Thyroid gland (tissue), 4 donors: Measurements from ENCODE around the gene COL20A1. TPM values are rescaled to one million over a fixed set of nuclear protein-coding genes. Genes with fewer than 3 reads are reported as not detected.

Experiments used
- DNase-seq, 2 donors: peaks; one replicate each; pipeline ENCODE4 v3.0.0-alpha.2; 2019
- H3K27ac ChIP-seq, 3 donors: fragments of 200-600 bp; sonication (generic); 1 replicate in 2 of 3; 2 replicates in 1 of 3; pipeline ENCODE4 v1.5.1; 2016 to 2019; ENCODE audit warnings: mild to moderate bottlenecking in 1 of 3, moderate library complexity in 1 of 3
- H3K27me3 ChIP-seq: fragments of 200-600 bp; sonication (generic); one replicate; pipeline ENCODE4 v1.5.1; 2019
- H3K36me3 ChIP-seq, 2 donors: fragments of 200-600 bp; sonication (generic); one replicate each; pipeline ENCODE4 v1.5.1; 2016 to 2019
- H3K4me1 ChIP-seq, 2 donors: fragments of 200-600 bp; sonication (generic); one replicate each; pipeline ENCODE4 v1.5.1; 2017 to 2019
- H3K4me3 ChIP-seq, 3 donors: fragments of 200-600 bp; sonication (generic); replicated peaks in 1 of 3; 1 replicate in 2 of 3; 2 replicates in 1 of 3; pipeline ENCODE4 v1.5.1; 2016; ENCODE audit warnings: mild to moderate bottlenecking in 1 of 3
- H3K9me3 ChIP-seq: fragments of 200-600 bp; sonication (generic); one replicate; pipeline ENCODE4 v1.5.1; 2017
- CTCF ChIP-seq, 6 experiments: fragments of 200-600 bp in 3 of 6; fragments of 450-650 bp in 3 of 6; sonication (generic) in 3 of 6; IDR thresholded peaks; one replicate each; pipeline ENCODE4 v1.5.1; 2016 to 2019; ENCODE audit warnings: antibody characterized with exemption in 6 of 6, mild to moderate bottlenecking in 2 of 6, inconsistent platforms in 1 of 6, moderate library complexity in 1 of 6
- POLR2A ChIP-seq, 2 donors: fragments of 450-650 bp; IDR thresholded peaks; one replicate each; pipeline ENCODE4 v1.6.1; 2017; ENCODE audit warnings: antibody characterized with exemption in 2 of 2, mild to moderate bottlenecking in 2 of 2, moderate library complexity in 1 of 2
- WGBS, 2 donors: methylation state at CpG; one replicate each; pipeline ENCODE4 v1.1.5; 2017; 5-methylcytosine and 5-hydroxymethylcytosine counted together
- intact Hi-C: fragments of 100-400 bp; cut with DNase I; formaldehyde crosslinking; loops from one replicate; pipeline ENCODE4 v1.15.1; 2023
- total RNA-seq, 4 donors: library from RNA; depleted of rRNA; stranded (reverse); fragments of >200 nt; gene quantifications; one replicate each; pipeline ENCODE4 v1.2.3, GENCODE V29; 2016

COL20A1 gene
- total RNA-seq, 4 donors from 2014 or later = 0.13 TPM; not detected in 3

GRCh38 chr20:63375438-63375837, 82.5 kb downstream of the COL20A1 start:
- DNase-seq = no peak
- WGBS, 2 donors = 71 to 82% methylated on average over 3 of the region's 3 CpGs
- Histone ChIP-seq H3K27ac (no peak overlapping the region), H3K4me3 (no peak overlapping the region), H3K36me3 (no peaks in the 10 kb centered on the region), H3K4me1 (no peaks in the 10 kb centered on the region), H3K9me3 (no peaks in the 10 kb centered on the region), H3K27me3 (no peaks in the 10 kb centered on the region)
- TF ChIP-seq POLR2A (IDR thresholded peaks at IDR 0.05) (no peak), CTCF (IDR thresholded peaks at IDR 0.05) (no peak)
- intact Hi-C loops = no loop called here

- no peaks in the 10 kb centered on the region for H3K27me3 ChIP-seq
- no peak overlapping the region for H3K27ac ChIP-seq
- TF ChIP-seq CTCF (IDR thresholded peaks at IDR 0.05) (no peak), POLR2A (IDR thresholded peaks at IDR 0.05) (no peak)
- H3K9me3 ChIP-seq = no peaks in the 10 kb centered on the region
- no peak overlapping the region for H3K4me3 ChIP-seq
- H3K36me3 ChIP-seq = no peaks in the 10 kb centered on the region
- no peaks in the 10 kb centered on the region for H3K4me1 ChIP-seq
- no peak for DNase-seq
- WGBS, 2 donors = 48 to 51% methylated on average over 14 to 20 of the region's 31 CpGs
- intact Hi-C loops = no loop called here
Measured at GRCh38 chr20:63376283-63377250, 83.6 kb downstream of the COL20A1 start.

DNA sequence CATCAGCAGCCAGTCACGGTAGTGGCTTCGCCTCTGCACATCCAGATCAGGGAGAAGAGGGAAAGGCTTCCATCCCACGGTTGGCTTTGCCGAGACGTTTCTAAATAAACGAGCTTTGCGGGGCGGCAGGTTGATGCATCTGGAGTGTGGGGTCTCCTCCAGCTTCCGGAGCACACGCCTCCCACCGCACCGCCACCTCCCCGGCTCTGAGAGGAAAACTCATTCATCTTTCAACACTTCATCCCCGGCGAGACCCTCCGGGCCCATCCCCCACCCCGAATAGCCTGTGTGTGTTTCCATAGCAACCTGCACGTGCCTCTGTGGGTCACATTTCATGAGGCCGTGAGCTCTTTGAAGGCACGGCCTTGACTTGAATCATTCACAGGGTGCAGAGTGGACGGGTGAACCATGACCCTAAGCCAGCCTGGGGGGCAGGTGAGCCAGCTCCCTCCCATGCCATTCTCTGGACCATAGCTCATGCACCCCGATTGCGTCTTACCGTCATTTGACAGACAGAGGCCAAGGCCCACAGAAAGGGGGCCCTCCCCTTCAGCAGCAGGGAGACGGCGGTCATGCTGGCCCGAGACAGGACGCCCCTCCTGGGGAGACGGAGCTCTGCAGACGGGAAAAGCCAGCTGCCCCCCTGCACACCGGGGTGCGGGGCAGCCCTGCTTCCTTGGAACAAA, 84.4 kb downstream of the COL20A1 start:
- TF ChIP-seq POLR2A (IDR thresholded peaks at IDR 0.05) (no peak), CTCF (IDR thresholded peaks at IDR 0.05) (no peak)
- intact Hi-C loops = no loop called here
- Histone ChIP-seq H3K36me3 (no peaks in the 10 kb centered on the region), H3K4me3 (no peak overlapping the region), H3K27ac (no peak overlapping the region), H3K27me3 (no peaks in the 10 kb centered on the region), H3K4me1 (no peaks in the 10 kb centered on the region), H3K9me3 (no peaks in the 10 kb centered on the region)
- no peak for DNase-seq
- 11 to 16% methylated on average over 26 to 29 of the region's 32 CpGs for WGBS, 2 donors

- 45 to 60% methylated on average over 11 to 14 of the region's 15 CpGs for WGBS, 2 donors
- no peaks in the 10 kb centered on the region for H3K36me3 ChIP-seq
- no peaks in the 10 kb centered on the region for H3K9me3 ChIP-seq
- intact Hi-C loops = no loop called here
- no peak for DNase-seq
- no peaks in the 10 kb centered on the region for H3K27me3 ChIP-seq
- no peaks in the 10 kb centered on the region for H3K4me1 ChIP-seq
- no peak overlapping the region for H3K4me3 ChIP-seq
- no peak for TF ChIP-seq CTCF (IDR thresholded peaks at IDR 0.05)
- TF ChIP-seq POLR2A (IDR thresholded peaks at IDR 0.05) = no peak
- no peak overlapping the region for H3K27ac ChIP-seq
Measured at GRCh38 chr20:63377951-63378381, 85.0 kb downstream of the COL20A1 start.

- Histone ChIP-seq H3K9me3 (no peaks in the 10 kb centered on the region), H3K4me1 (no peaks in the 10 kb centered on the region), H3K27me3 (no peaks in the 10 kb centered on the region), H3K4me3 (no peak overlapping the region), H3K36me3 (no peaks in the 10 kb centered on the region), H3K27ac (no peak overlapping the region)
- no peak for DNase-seq
- TF ChIP-seq CTCF (IDR thresholded peaks at IDR 0.05) = no peak
- no peak for TF ChIP-seq POLR2A (IDR thresholded peaks at IDR 0.05)
- WGBS, 2 donors = 57 to 59% methylated on average over 12 of the region's 12 CpGs
- intact Hi-C loops = no loop called here
Measured at GRCh38 chr20:63378626-63379025, 85.6 kb downstream of the COL20A1 start.
